HG03095 (cell line): ENCODE data around the gene HELZ2.

Experiments used
- ATAC-seq: cut with Tn5 transposase; IDR thresholded peaks from one replicate; pipeline ENCODE4 v1.9.1; 2021; ENCODE audit warnings: moderate library complexity; ENCODE audit not compliant: unreplicated experiment

The HELZ2 gene

DNA sequence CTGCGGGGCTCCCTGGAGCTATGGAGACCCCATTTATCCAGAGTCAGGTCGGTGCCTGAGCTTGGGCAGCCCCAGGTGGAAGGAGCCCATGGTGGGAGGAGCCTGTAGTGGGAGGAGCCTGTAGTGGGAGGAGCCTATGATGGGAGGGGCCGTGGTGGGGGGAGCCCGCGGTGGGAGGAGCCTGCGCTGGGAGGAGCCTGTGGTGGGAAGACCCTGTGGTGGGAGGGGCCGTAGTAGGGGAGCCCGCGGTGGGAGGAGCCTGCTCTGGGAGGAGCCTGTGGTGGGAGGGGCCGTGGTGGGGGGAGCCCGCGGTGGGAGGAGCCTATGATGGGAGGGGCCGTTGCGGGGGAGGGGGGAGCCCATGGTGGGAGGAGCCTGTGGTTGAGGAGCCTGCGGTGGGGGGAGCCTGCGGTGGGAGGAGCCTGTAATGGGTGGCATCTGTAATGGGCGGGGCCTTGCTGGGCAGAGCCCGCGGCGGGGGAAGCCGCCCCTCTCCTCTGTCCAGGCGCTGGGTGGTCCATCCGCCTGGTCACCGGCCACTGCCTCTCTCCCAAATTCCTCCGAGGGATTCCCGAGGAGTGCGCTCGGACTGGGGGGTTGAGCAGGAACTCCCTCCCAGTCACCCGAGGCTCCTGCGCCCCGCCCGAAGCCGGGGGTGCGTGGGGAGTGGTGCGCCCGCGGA lies 20.6 kb downstream of the HELZ2 start:
- ATAC-seq = no peak

DNA sequence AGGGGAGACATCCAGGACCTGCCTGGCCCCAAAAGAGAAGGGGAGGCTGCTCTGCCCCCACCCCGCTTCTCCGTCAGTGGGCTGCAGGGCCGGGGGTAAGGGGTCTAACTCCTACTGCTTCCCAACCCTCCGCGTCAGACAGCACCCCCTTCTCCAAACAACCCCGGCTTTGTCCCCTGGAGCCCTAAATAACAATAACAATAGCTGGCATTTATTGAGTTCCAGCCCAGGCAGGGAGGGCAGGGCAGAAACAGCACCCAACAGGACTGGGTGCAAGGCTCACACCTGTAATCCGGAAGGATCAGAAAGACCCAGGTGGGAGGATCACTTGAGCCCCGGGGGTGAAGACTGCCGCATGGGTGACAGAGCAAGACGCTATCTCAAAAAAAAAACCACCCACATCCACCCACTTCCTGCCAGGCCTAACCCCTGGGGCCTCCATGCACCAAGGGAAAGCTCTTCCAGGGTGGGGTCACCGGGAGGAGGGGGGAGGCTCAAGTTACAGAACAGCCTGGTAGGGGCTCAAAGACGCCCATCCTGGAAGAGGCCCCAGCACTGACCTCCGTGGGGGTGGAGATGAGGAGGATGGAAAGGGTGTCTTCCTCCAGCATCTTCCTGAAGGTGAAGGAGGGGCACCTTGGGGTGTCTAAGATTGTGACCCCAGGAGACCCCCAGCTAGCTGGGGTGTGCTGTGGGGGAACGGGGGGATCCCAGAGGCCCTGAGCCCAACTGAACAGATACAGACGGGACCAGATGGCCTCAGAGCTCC lies 21.4 kb downstream of the HELZ2 start:
- no peak for ATAC-seq

DNA sequence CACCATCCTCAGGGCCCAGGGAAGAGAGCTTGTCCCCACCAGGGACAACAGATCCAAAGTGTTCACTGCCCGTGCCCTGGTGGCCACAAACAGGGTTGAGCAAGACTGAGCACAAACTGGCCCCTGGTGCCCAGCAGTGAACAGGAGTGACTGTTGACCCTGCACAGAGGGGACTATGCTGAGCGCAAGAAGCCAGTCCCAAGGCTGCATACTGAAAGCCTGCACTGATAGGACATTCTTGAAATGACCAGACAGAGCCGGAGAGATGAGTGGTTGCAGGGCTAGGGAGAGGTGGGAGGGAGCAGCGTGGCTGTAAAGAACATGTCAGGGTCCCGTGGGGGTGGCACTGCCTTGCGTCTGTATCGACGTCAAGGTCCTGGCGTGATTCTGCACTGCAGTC lies 23.0 kb downstream of the HELZ2 start:
- ATAC-seq = no peak

DNA sequence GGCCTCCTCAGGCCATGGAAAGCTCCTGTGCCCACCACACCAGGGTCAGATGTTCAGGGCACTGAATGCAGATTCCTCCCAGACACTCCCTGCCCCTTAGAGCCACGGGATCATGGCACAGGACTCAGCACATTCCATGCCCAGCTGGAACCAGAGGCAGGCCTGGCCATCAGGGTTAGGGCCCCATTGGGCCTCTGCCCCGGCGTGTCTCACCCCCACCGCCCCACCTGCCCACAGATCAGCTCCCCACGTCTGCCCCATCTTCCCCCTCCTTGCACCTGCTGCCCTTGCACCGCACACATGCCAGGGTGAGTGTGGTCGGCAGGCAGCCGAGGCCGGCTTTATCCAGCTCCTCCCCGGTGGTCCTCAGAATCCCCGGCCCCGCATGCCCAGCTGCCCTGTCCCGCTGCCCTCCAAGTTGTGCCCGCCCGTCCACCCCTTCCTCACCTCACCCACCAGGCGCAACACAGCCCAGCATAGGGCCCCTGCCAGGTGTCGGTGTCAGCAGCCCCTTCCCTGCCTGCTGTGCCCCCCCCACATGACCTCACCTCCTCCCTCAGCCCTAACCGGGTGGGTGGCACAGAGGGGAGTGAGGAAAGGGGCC lies 24.3 kb downstream of the HELZ2 start:
- no peak for ATAC-seq

DNA sequence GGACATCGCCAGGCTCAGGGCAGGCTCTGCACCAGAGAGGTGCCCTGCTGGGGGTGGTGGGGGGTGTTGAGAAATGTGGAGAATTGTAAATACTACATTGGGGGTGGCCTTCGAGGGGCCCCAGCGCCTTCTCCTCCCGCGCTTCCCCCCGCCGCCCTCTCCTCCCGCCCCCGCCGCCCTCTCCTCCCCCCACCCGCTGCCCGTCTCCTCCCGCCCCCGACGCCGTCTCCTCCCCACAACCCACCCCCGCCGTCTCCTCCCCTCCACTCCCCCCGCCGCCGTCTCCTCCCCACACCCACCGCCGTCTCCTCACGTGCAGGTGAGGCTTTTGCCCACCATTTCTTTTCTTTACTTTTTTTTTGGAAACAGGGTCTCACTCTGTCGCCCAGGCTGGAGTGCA lies 25.0 kb downstream of the HELZ2 start:
- no peak for ATAC-seq

DNA sequence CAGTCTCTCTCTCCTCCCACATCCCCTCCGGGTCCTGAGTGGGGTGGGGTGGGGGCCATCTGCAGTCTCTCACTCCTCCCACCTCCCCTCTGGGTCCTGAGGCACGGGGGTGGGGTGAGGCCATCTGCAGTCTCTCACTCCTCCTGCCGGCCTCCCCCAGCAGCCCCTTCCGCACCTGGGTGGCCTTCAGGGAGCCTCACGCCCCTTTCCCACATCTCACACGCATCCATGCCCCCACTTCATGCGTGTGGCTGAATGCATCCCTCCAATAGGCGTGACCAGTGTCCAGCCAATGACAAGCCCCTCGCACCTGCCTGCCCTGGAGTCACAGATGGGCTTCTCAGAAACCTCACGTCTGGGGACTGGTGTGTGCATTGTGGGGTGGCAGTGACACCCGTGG lies 25.5 kb downstream of the HELZ2 start:
- no peak for ATAC-seq

DNA sequence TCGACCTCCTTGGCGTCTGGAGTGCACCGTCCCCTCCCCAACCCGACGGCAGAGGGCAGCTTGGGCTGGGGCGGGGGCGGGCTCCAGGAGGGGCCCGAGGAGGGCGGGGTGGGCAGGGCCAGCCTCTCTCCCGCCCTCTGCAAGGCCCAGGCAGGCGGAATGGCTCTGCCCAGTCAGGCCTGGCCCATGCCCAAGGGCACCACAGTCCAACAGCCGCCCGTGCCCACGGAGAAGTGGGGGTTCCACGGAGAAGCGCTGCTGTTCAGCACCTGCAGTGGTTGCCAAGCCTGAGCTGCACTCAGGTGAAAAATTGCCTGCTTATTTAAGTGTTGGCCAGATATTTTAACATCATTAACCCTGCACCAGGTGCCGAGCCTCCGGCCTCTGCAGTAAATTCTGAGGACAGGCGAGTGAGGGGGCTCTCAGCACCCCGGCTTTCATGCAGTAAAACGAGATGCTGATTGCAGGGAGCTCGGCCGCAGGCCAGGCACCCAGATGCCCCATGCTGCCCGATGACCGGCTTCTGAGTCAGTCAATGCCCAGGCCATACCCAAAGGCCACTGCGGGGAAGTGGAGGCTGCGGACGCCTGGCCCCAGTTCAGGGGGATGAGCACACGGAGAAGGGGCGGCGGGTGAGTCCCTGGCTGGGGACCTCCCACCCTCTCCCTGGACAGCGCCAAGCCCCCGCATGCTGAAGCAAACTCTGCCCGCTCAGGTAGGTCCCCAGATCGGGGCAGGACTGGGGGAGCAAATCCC lies 26.1 kb downstream of the HELZ2 start, which contains the start of gene SRMS:
Gene SRMS (minus strand): TSS at position 25 of the 756 bp plus-strand sequence. CDS start 286 bp downstream, outside the sequence.
- no peak for ATAC-seq

DNA sequence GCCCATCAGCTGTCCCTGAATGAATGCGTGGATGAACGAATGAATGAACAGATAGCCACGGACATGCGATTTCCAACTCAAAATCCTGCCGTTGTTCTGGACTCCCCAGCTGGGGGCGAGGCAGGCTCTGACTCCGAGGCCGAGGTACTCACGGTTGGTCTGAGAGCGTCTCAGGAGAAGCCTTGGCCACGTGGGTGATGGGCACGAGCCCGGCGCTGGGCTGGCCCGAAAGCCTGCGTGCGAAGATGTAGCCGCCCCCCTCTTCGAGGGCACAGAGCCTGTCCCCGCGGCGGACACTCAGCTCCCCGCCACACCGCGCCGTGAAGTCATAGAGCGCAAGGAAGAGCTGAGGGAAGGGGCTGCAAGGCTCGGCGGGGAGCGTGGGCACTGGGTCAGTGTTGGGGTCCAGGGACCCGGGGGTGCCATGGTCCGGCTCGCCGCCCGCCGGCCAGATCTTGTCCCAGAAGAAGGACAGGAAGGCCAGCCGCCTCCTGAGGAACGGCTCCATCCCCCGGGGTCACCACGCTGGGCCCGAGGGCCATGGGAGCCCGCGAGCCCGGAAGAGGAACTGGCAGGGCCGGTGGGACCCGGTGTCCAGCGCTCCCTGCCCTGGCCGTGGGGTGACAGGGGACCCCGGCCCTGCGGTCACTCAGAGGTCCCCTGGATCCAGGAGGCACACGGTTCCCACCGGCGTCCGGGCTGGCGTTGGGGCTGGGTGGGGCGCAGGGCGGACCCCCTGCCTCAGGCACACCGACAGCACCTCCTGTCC lies 26.9 kb downstream of the HELZ2 start:
- no peak for ATAC-seq

DNA sequence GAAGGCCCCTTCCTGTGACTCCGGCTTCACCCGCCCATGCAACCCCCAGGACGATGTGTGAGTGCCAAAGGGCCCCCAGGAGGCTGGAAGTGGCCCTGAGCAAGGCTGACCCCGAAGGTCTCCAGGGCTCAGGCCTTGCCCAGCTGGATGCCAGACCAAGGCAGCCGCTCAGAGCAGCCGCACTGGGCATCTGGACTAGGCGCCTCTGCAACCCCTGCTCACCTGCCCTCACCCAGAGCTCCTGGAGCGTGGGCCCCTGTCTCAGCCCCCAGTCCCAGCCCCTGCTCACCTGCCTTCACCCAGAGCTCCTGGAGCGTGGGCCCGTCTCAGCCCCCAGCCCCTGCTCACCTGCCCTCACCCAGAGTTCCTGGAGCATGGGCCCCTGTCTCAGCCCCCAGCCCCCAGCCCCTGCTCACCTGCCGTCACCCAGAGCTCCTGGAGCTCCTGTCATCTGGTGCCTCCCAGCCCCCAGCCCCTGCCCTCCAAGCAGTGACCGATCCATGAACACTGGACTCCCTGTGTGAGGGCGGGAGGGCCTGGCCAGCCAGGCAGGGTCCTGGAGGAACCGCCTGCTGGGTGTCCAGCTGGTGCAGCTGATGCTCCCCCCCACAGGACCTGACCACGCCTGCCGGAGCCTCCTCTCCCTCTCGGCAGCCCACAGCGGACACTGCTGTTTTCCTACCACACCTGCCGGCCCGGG lies 27.6 kb downstream of the HELZ2 start:
- ATAC-seq = no peak

DNA sequence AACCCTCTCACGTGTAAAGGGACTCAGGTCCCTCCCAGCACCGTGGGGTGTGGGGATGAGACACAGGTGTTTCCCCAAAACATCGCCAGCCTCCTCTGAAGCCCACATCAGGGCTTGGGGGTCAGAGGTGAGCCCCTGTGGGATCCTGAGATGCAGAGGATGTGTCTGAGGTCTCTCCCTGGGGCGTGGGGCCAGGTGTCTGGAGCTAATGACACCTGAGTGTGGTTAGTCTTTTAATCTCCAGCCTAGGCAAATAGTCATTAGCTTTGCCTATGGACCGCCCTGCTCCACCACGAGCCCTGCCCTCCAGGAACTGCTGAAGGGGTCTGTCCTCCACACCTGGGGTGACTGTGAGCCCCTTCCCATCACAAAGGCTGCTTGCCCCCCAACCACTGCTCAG lies 28.2 kb downstream of the HELZ2 start:
- ATAC-seq = no peak

DNA sequence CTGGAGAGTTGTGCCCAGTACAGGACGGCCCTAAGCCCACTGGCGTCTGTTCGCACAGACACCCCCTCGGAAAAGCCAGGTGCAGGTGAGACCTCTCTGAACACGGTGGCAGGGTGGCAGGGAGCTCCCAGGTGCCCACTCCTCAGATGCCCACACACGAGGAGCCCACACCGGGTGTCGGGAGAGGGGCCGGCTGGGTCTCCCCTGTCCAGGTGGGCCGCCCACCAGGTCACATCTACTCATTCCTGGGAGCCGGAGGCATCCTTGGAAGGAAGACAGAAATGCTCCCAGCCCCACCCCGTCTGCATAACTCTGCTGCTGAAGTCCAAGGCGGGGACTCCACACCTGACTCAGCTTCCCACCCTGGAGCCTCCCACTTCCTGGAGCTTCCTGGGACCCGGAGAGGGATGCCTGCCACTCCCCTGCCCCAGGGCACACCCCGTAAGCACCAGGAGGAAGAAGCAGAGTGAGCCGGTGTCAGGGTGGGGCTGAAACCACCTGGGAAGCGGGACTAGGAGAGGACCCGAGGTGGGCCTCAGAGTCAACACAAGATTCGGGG lies 29.0 kb downstream of the HELZ2 start:
- no peak for ATAC-seq

DNA sequence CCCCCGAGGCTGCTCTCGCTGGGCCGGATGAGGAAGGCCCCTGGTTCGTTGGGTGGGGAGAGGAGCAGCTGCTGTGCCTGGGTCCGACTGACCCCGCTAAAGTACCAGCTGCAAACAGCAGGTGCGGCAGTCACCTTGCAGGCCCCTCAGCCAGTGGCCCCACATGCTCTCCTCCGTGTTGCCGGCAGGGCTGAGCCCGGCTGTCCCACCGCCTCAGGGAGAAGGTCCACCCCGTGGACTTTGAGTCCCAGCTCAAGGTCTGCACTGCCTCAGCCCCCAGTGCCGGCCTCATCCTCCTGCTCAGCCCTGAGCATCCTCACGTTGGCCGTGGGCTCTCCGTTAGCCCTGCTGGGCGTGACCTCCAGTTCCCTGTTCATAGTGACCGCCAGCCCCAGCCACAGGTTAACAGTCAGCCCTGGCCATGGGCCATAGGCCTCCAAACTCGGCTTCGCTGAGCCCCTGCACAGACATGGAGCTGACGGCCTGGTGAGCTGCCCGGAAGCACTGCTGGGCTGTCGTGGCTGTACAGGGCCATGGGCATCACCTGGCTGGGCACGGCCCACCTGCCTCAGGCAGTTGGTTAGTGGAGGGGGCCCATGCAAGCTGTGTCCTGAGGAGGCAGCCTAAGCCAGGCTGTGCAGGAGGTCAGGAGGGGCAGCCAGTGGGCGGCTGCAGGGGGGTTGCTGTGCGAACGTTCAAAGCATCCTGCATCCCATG lies 29.6 kb downstream of the HELZ2 start:
- ATAC-seq = no peak

DNA sequence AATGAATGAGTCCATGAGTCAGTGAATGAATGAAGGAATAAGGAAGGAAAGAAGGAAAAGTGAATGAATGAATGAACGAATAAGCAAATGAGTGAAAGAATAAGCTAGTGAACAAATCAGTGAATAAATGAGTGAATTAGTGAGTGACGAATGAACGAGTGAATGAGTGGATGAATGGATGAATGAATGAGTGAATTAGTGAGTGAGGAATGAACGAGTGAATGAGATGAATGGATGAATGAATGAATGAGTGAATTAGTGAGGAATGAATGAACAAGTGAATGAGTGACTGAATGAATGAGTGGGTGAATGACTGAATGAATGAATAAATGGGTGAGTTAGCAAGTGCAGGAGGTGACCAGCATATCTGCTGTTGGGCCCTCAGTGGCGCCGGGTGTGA lies 30.3 kb downstream of the HELZ2 start:
- ATAC-seq = no peak

DNA sequence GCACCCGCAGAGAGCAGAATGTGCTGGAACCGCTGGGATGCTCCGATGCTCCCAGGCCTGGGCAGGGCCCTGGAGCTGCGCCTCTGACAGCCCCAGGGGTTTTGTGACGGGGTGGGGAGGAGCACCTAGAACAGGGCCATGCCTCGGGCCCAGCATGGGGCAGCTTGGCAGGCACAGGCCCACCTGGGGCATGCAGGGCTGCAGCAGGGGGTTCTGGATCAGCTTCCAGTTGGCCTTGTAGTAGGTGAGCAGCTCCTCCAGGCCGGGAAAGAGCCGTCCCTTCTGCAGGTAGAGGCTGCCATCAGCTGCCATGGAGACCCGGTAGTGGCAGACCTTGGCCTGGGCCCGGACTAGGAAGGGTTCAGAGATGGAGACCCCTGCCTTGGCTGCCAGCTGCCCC lies 30.9 kb downstream of the HELZ2 start:
- ATAC-seq = no peak

DNA sequence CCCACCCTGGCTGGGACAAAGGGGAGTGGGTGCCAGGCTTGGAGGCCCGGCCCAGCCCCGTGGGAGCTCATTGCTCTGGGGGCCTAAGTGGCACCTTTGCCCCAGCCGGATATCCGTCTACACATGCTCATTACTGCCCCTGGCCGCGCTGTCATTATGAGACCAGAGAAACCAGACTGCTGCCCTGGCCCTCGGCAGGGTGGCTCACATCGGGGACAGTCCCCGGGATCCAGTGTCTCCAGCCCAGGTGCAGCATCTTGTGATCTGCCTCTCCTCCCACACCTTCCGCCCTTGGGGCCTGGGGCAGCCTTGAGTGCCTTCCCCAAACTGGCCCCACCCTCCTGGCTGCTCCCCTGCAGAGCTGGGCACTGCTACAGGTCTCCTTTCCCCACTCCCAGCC lies 31.3 kb downstream of the HELZ2 start:
- ATAC-seq = no peak

DNA sequence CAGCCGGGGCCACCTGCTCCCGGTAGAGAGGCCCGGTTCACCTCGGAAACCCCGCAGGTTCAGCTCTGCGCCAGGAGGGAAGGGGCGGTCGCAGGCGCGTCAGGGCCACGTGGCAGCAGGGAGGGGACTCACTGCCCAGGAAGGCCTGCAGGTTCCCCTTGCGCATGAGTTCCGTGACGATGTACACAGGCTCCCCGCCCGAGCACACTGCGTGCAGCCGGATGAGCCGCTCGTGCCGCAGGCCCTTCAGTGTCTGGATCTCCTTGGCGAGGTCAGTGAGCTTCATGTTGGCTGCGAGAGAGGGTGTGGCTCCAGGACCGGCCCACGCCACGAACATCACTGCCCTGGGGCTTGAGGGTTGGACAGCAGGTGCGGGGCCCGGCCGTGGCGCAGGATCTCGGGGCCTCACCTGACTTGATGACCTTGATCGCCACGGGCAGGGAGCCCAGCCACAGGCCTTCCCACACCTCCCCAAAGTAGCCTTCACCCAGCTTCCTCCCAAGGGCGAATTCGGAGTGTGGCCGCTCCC lies 31.9 kb downstream of the HELZ2 start:
- ATAC-seq = no peak

DNA sequence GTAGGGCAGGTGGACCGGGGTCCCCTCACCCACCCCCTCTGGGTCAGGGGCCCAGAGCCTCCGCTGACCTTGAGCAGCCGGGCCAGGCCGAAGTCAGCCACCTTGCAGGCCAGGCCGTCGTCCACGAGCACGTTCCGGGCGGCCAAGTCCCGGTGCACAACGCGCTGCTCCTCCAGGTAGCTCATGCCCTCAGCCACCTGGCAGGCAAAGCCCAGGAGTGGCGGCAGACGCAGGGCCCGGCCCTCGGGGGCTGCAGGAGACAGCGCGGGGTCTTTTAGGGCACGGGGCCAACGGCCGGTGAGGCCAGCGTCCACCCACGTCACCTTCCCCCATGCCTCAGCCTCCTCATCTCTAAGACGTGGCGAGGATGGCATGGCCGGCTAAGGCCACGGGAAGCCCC lies 32.7 kb downstream of the HELZ2 start:
- no peak for ATAC-seq

DNA sequence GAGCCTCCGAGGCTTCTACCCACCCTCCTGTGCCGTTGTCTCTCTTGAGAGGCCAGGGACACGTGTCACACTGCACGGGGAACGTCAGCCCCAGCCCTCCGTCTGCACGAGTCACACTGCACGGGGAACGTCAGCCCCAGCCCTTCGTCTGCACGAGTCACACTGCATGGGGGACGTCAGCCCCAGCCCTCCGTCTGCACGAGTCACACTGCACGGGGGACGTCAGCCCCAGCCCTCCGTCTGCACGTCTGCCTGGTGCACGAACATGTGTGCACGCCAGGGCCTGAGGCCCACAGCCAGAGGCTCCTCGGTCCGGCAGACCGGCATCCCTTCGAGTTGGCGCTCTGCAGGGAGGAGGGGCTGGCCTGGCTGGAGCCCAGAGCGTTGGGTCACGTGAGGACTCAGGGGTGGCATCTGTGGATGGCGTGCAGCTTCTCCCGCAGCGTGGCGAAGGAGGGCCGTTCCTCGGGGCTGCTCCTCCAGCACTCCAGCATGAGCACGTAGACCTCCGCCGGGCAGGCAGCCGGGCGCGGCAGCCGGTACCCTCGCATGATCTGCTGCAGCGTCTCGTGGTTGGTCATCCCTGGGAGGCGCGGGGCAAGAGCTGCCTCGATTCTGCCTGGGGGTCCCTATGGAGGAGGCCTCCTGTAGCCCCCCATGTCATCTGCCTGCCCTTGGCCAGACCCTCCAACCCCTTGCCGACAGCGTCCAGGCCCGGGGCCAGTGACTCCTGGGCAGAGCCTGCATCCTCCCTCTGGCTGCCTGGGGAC lies 33.4 kb downstream of the HELZ2 start:
- no peak for ATAC-seq
